Activated CD4-positive, alpha-beta T cell treated with anti-CD3 and anti-CD28 coated beads, Interleukin-10, Interleukin-2, amounts not matched to agents 100 ng/mL and 50 ng/mL, durations not matched to agents 16 hours and 8 hours (primary cell): ENCODE measurements around the gene GIGYF2.

Experiments used
- DNase-seq: peaks from one replicate; pipeline ENCODE4 v3.0.0-alpha.2; 2020

Gene GIGYF2

GRCh38 chr2:232884001-232884421, 186.9 kb downstream of the GIGYF2 start:
- DNase-seq, result no peak

- DNase-seq, result no peak
These were observed 187.6 kb downstream of the GIGYF2 start for GRCh38 chr2:232884549-232885263.

- DNase-seq, result no peak
These were observed 188.3 kb downstream of the GIGYF2 start for GRCh38 chr2:232885264-232885961.

GRCh38 chr2:232886176-232886575, 189.0 kb downstream of the GIGYF2 start:
- DNase-seq, result no peak

GRCh38 chr2:232886632-232887031, 189.5 kb downstream of the GIGYF2 start:
- DNase-seq, result no peak

GRCh38 chr2:232887171-232887850, 190.2 kb downstream of the GIGYF2 start:
- no peak for DNase-seq

- DNase-seq, result no peak
These were observed 191.1 kb downstream of the GIGYF2 start for GRCh38 chr2:232888099-232888836.

GRCh38 chr2:232888839-232889529, 191.9 kb downstream of the GIGYF2 start:
- DNase-seq, result no peak

- no peak for DNase-seq
These were observed 192.8 kb downstream of the GIGYF2 start for GRCh38 chr2:232889876-232890401.

GRCh38 chr2:232890536-232890895, 193.4 kb downstream of the GIGYF2 start:
- DNase-seq, result no peak

GRCh38 chr2:232890896-232891601, 193.9 kb downstream of the GIGYF2 start:
- DNase-seq, result no peak

- DNase-seq, result no peak
These were observed 194.5 kb downstream of the GIGYF2 start for GRCh38 chr2:232891621-232892071.

GRCh38 chr2:232892221-232892620, 195.1 kb downstream of the GIGYF2 start:
- DNase-seq, result no peak

GRCh38 chr2:232892843-232893242, 195.7 kb downstream of the GIGYF2 start:
- DNase-seq, result no peak

GRCh38 chr2:232893834-232894233, 196.7 kb downstream of the GIGYF2 start:
- no peak for DNase-seq

- DNase-seq, result no peak
These were observed 197.1 kb downstream of the GIGYF2 start for GRCh38 chr2:232894251-232894650.

GRCh38 chr2:232894746-232895145, 197.6 kb downstream of the GIGYF2 start:
- no peak for DNase-seq

- DNase-seq, result no peak
These were observed 199.0 kb downstream of the GIGYF2 start for GRCh38 chr2:232896111-232896510.

GRCh38 chr2:232896720-232897597, 199.8 kb downstream of the GIGYF2 start:
- DNase-seq, result no peak

- peak; percentile 40 for DNase-seq
These were observed 200.7 kb downstream of the GIGYF2 start for GRCh38 chr2:232897598-232898408.
